Measurements from ENCODE around the gene SLC24A4. TPM values are rescaled to one million over a fixed set of nuclear protein-coding genes. Genes with fewer than 3 reads are reported as not detected.

SLC24A4 gene
- polyA plus RNA-seq, 4 donors, result 0.16 to 0.31 TPM; not detected in 2

GRCh38 chr14:92549859-92550230 lies 226.9 kb downstream of the SLC24A4 start:
- H3K27ac ChIP-seq (ENCODE audit: low read depth in 1 of 3, low read length in 2 of 3), result peak overlapping the region in 1 of 3 donors; percentile 71

More at GRCh38 chr14:92549859-92550230, 226.9 kb downstream of the SLC24A4 start:
- H3K36me3 ChIP-seq (ENCODE audit: control insufficient read depth in 3 of 3, insufficient read depth in 2 of 3, low read depth in 1 of 3, low read length in 3 of 3), result peaks cover 0 to 13% (median 0%) of the 10 kb centered on the region in 3 donors
- WGBS, 3 donors, result 50 to 79% (median 61%) methylated on average over 7 of the region's 7 CpGs
- FAIRE-seq (no peak), DNase-seq (no peak)
- no peak overlapping the region for H3K4me3 ChIP-seq (ENCODE audit: low read depth in 1 of 3, low read length in 3 of 3)
- no peaks in the 10 kb centered on the region for H3K4me1 ChIP-seq (ENCODE audit: control insufficient read depth in 3 of 3, insufficient read depth in 2 of 3, low read depth in 1 of 3, low read length in 2 of 3)
- no peaks in the 10 kb centered on the region for H3K9me3 ChIP-seq (ENCODE audit: control insufficient read depth in 2 of 2, insufficient read depth in 1 of 2, low read depth in 1 of 2, low read length in 1 of 2)
- H3K27me3 ChIP-seq (ENCODE audit: control insufficient read depth in 3 of 3, insufficient read depth in 3 of 3, low read length in 3 of 3), result no peaks in the 10 kb centered on the region

Other genes with a start within 250 kb of the SLC24A4 start
- 10 to 100 TPM in 2 of 4 donors, 1 to 10 TPM in 2; 6.8 to 15.6 (median 9.0) TPM for gene ATXN3, start 216.6 kb upstream of the SLC24A4 start, polyA plus RNA-seq
- gene NDUFB1, start 201.5 kb upstream of the SLC24A4 start, polyA plus RNA-seq, result 1,000 to 10,000 TPM in 1 of 4 donors, 100 to 1,000 TPM in 3; 223 to 1,286 (median 710) TPM
- gene CPSF2, start 201.2 kb upstream of the SLC24A4 start, polyA plus RNA-seq, result 10 to 100 TPM in 3 of 4 donors, 1 to 10 TPM in 1; 5.8 to 28.4 (median 14.0) TPM
- 10 to 100 TPM in 2 of 4 donors, 1 to 10 TPM in 2; 1.8 to 18.9 (median 12.1) TPM for gene RIN3, start 190.6 kb downstream of the SLC24A4 start, polyA plus RNA-seq